ENCODE results near the gene SNX8.

DNA sequence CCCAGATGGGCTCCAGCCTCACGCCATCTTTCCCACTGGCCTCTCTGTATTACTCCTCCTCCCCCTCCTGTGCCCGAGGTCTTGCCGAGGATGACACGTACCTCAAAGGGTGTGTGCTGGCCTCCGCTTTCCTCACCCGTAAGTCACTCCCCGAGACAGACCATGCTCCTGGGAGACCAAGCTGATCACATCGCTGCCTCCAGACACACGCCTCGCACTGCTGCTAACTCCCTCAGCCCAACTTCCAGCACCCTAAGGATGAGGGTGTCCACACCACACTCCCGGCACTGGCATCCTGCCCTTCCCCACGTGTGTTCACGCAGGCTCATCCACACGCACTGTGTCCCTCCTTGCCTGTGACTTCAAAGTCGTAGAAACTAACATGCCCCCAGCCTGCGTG, 105.5 kb downstream of the SNX8 start:
- TF ChIP-seq YY1 (IDR thresholded peaks at IDR 0.05; ENCODE audit: insufficient read depth, insufficient read length) (no peak), ZNF274 (IDR thresholded peaks at IDR 0.05; ENCODE audit: low read depth, low read length) (no peak), SUZ12 (IDR thresholded peaks at IDR 0.05; ENCODE audit: extremely low read depth, insufficient read depth, insufficient read length) (no peak)

Data from NT2/D1 (cell line).